Naive thymus-derived CD4-positive, alpha-beta T cell (primary cell): ENCODE results near the gene DDAH1. TPM values are rescaled to one million over a fixed set of nuclear protein-coding genes. Genes with fewer than 3 reads are reported as not detected.
"Not testable (repeated sequence)": the region's sequence is repeated elsewhere in the genome, so short reads cannot be mapped to it uniquely, and the experiment has no call there.

Experiments
- ATAC-seq: fragments of 150-1000 bp; cut with Tn5 transposase; 2 replicates; pipeline ENCODE4 v1.10.0; 2021; ENCODE audit warnings: mild to moderate bottlenecking, moderate library complexity
- CTCF ChIA-PET: fragments of 350-600 bp; sonication (Branson Sonifier 250); formaldehyde crosslinking; loops from one replicate; lab custom pipeline; 2021; ENCODE audit warnings: antibody characterized with exemption; lab: Charles Lee
- POLR2A ChIA-PET: fragments of 350-600 bp; sonication (Branson Sonifier 250); formaldehyde crosslinking; loops from one replicate; lab custom pipeline; 2021; ENCODE audit warnings: antibody characterized with exemption, inconsistent platforms; lab: Charles Lee
- DNase-seq, 9 donors: peaks; one replicate each; pipeline versions ENCODE4 v3.0.0 to v3.0.0-alpha.2; 2020 to 2022; ENCODE audit warnings: mixed read lengths in 1 of 9
- H3K27ac ChIP-seq: one replicate; pipeline ENCODE4 v1.7.0; 2013; ENCODE audit warnings: mild to moderate bottlenecking, low read depth, low read length, moderate library complexity
- H3K27me3 ChIP-seq, 2 donors: one replicate each; pipeline ENCODE4 v1.7.0; 2013; ENCODE audit warnings: low read length in 2 of 2, mild to moderate bottlenecking in 2 of 2, moderate library complexity in 2 of 2; ENCODE audit not compliant: control insufficient read depth in 2 of 2, insufficient read depth in 2 of 2
- H3K36me3 ChIP-seq, 3 experiments: 1 replicate in 2 of 3; 2 replicates in 1 of 3; pipeline ENCODE4 v1.7.0; 2013; ENCODE audit warnings: low read length in 3 of 3, mild to moderate bottlenecking in 3 of 3, moderate library complexity in 1 of 3; ENCODE audit not compliant: insufficient read depth in 3 of 3, control insufficient read depth in 2 of 3
- H3K4me1 ChIP-seq, 2 donors: one replicate each; pipeline ENCODE4 v1.7.0; 2013; ENCODE audit warnings: low read length in 2 of 2, mild to moderate bottlenecking in 2 of 2, moderate library complexity in 1 of 2; ENCODE audit not compliant: control insufficient read depth in 2 of 2, insufficient read depth in 2 of 2
- H3K4me3 ChIP-seq: 2 replicates; pipeline ENCODE4 v1.7.0; 2013; ENCODE audit warnings: mild to moderate bottlenecking, low read length
- H3K9me3 ChIP-seq, 3 experiments: 1 replicate in 2 of 3; 2 replicates in 1 of 3; pipeline ENCODE4 v1.7.0; 2013; ENCODE audit warnings: low read length in 3 of 3; ENCODE audit not compliant: control insufficient read depth in 2 of 3
- H3K27ac Mint-ChIP-seq, 9 donors: one replicate each; pipeline ENCODE4 v1.8.0; 2020 to 2022; ENCODE audit warnings: mixed read lengths in 9 of 9, mild to moderate bottlenecking in 8 of 9, moderate library complexity in 5 of 9, inconsistent platforms in 2 of 9
- H3K27me3 Mint-ChIP-seq, 5 donors: one replicate each; pipeline ENCODE4 v1.8.0; 2021 to 2022; ENCODE audit warnings: mixed read lengths in 5 of 5, mild to moderate bottlenecking in 1 of 5
- H3K36me3 Mint-ChIP-seq, 5 donors: one replicate each; pipeline ENCODE4 v1.8.0; 2020 to 2022; ENCODE audit warnings: mixed read lengths in 5 of 5, mild to moderate bottlenecking in 3 of 5, inconsistent platforms in 1 of 5
- H3K4me1 Mint-ChIP-seq, 7 donors: one replicate each; pipeline ENCODE4 v1.8.0; 2020 to 2022; ENCODE audit warnings: mixed read lengths in 7 of 7, mild to moderate bottlenecking in 3 of 7, inconsistent platforms in 1 of 7
- H3K4me3 Mint-ChIP-seq, 10 donors: one replicate each; pipeline ENCODE4 v1.8.0; 2020 to 2022; ENCODE audit warnings: mild to moderate bottlenecking in 10 of 10, mixed read lengths in 10 of 10, moderate library complexity in 6 of 10, inconsistent platforms in 2 of 10
- H3K9me3 Mint-ChIP-seq, 11 donors: one replicate each; pipeline ENCODE4 v1.8.0; 2020 to 2022; ENCODE audit warnings: mixed read lengths in 11 of 11, mild to moderate bottlenecking in 4 of 11, inconsistent platforms in 1 of 11, moderate library complexity in 1 of 11
- intact Hi-C, 2 donors: fragments of 100-400 bp; cut with micrococcal nuclease; formaldehyde crosslinking; loops; one replicate each; pipeline ENCODE4 v1.15.1; 2023
- polyA plus RNA-seq, 2 donors: library from polyadenylated mRNA; unstranded; fragments of 300-500 nt; fragmentation: Illumina TruSeq; gene quantifications; one replicate each; pipeline ENCODE4 v1.2.3, GENCODE V29; 2021
- total RNA-seq, 6 experiments: library from RNA in 5 of 6; stranded (reverse) in 5 of 6; gene quantifications; 1 replicate in 5 of 6; 2 replicates in 1 of 6; pipeline ENCODE4 v1.2.3 and lab custom pipeline; 2021 to 2026

The DDAH1 gene
- total and polyA plus RNA-seq, 7 experiments from 2014 or later, result 0.08 TPM; not detected in 6

GRCh38 chr1:85349224-85349623 is 115.7 kb downstream of the DDAH1 start:
- H3K4me3 Mint-ChIP-seq, result no peak overlapping the region
- ATAC-seq, result no peak

GRCh38 chr1:85347908-85348307 is 117.1 kb downstream of the DDAH1 start:
- Histone ChIP-seq H3K4me3 (no peak overlapping the region), H3K27ac (no peak overlapping the region), H3K9me3 (no peaks in the 10 kb centered on the region), H3K27me3 (no peaks in the 10 kb centered on the region), H3K4me1 (no peaks in the 10 kb centered on the region), H3K36me3 (no peaks in the 10 kb centered on the region)
- Mint-ChIP-seq H3K27me3 (peaks cover 0 to 6% (median 2%) of the 10 kb centered on the region in 5 donors), H3K4me3 (no peak overlapping the region), H3K9me3 (peaks cover 0 to 3% (median 0%) of the 10 kb centered on the region in 11 donors), H3K4me1 (no peaks in the 10 kb centered on the region), H3K27ac (no peak overlapping the region), H3K36me3 (no peaks in the 10 kb centered on the region)
- intact Hi-C loops, result no loop called here
- no peak for ATAC-seq
- DNase-seq, result no peak
- POLR2A ChIA-PET, result no interaction called here
- CTCF ChIA-PET, result no interaction called here

More at GRCh38 chr1:85349224-85349623, 115.7 kb downstream of the DDAH1 start:
- Mint-ChIP-seq H3K27ac (no peak overlapping the region), H3K36me3 (no peaks in the 10 kb centered on the region), H3K9me3 (peaks cover 0 to 3% (median 0%) of the 10 kb centered on the region in 11 donors), H3K27me3 (peaks cover 0 to 6% (median under 1%) of the 10 kb centered on the region in 5 donors), H3K4me1 (no peaks in the 10 kb centered on the region)
- Histone ChIP-seq H3K27ac (no peak overlapping the region), H3K4me1 (no peaks in the 10 kb centered on the region), H3K27me3 (no peaks in the 10 kb centered on the region), H3K9me3 (no peaks in the 10 kb centered on the region), H3K36me3 (no peaks in the 10 kb centered on the region), H3K4me3 (no peak overlapping the region)
- intact Hi-C loops, result no loop called here
- ChIA-PET CTCF (no interaction called here), POLR2A (no interaction called here)
- DNase-seq, result no peak

- H3K4me1 ChIP-seq, H3K4me3 Mint-ChIP-seq, H3K27me3 ChIP-seq, H3K36me3 ChIP-seq, H3K27ac ChIP-seq, H3K9me3 Mint-ChIP-seq, H3K36me3 Mint-ChIP-seq, H3K4me3 ChIP-seq, POLR2A ChIA-PET, H3K4me1 Mint-ChIP-seq, H3K27me3 Mint-ChIP-seq, H3K9me3 ChIP-seq, ATAC-seq, DNase-seq, intact Hi-C loops, H3K27ac Mint-ChIP-seq, CTCF ChIA-PET: not testable (repeated sequence)
Observed at GRCh38 chr1:85347275-85347674, 117.7 kb downstream of the DDAH1 start.

GRCh38 chr1:85344256-85344694 is 120.7 kb downstream of the DDAH1 start:
- intact Hi-C loops, result no loop called here
- Histone ChIP-seq H3K27ac (no peak overlapping the region), H3K4me3 (no peak overlapping the region), H3K27me3 (no peaks in the 10 kb centered on the region), H3K4me1 (no peaks in the 10 kb centered on the region), H3K36me3 (no peaks in the 10 kb centered on the region), H3K9me3 (no peaks in the 10 kb centered on the region)
- no peak overlapping the region for H3K27ac Mint-ChIP-seq
- no peaks in the 10 kb centered on the region for H3K36me3 Mint-ChIP-seq
- no peaks in the 10 kb centered on the region for H3K4me1 Mint-ChIP-seq
- ChIA-PET CTCF (no interaction called here), POLR2A (no interaction called here)
- DNase-seq (no peak), ATAC-seq (no peak)
- peaks cover 8 to 22% (median 19%) of the 10 kb centered on the region in 5 donors for H3K27me3 Mint-ChIP-seq
- H3K9me3 Mint-ChIP-seq, result peaks cover 0 to 3% (median 0%) of the 10 kb centered on the region in 11 donors
- no peak overlapping the region for H3K4me3 Mint-ChIP-seq

GRCh38 chr1:85343612-85344255 is 121.2 kb downstream of the DDAH1 start:
- DNase-seq, result no peak
- no peaks in the 10 kb centered on the region for H3K9me3 ChIP-seq
- intact Hi-C loops, result no loop called here
- H3K27me3 ChIP-seq, result no peaks in the 10 kb centered on the region
- no peaks in the 10 kb centered on the region for H3K36me3 ChIP-seq
- H3K9me3 Mint-ChIP-seq, result peaks cover 0 to 3% (median 0%) of the 10 kb centered on the region in 11 donors
- H3K4me3 ChIP-seq, result no peak overlapping the region
- no peak overlapping the region for H3K27ac Mint-ChIP-seq
- H3K4me3 Mint-ChIP-seq, result no peak overlapping the region
- no peaks in the 10 kb centered on the region for H3K36me3 Mint-ChIP-seq
- H3K27me3 Mint-ChIP-seq, result peaks cover 8 to 26% (median 15%) of the 10 kb centered on the region in 5 donors
- H3K4me1 ChIP-seq, result no peaks in the 10 kb centered on the region
- H3K4me1 Mint-ChIP-seq, result no peaks in the 10 kb centered on the region
- POLR2A ChIA-PET, result no interaction called here
- H3K27ac ChIP-seq, result no peak overlapping the region
- CTCF ChIA-PET, result no interaction called here
- no peak for ATAC-seq

- H3K9me3 ChIP-seq, result no peaks in the 10 kb centered on the region
- no peaks in the 10 kb centered on the region for H3K36me3 ChIP-seq
- DNase-seq, result no peak
- ChIA-PET CTCF (no interaction called here), POLR2A (no interaction called here)
- no peaks in the 10 kb centered on the region for H3K4me1 ChIP-seq
- no peaks in the 10 kb centered on the region for H3K27me3 ChIP-seq
- ATAC-seq, result no peak
- Mint-ChIP-seq H3K27ac (no peak overlapping the region), H3K4me1 (no peaks in the 10 kb centered on the region), H3K36me3 (no peaks in the 10 kb centered on the region), H3K4me3 (no peak overlapping the region), H3K9me3 (peaks cover 0 to 3% (median 0%) of the 10 kb centered on the region in 11 donors), H3K27me3 (peaks cover 8 to 26% (median 15%) of the 10 kb centered on the region in 5 donors)
- no peak overlapping the region for H3K27ac ChIP-seq
- no peak overlapping the region for H3K4me3 ChIP-seq
- intact Hi-C loops, result no loop called here
Observed at GRCh38 chr1:85343213-85343611, 121.7 kb downstream of the DDAH1 start.

GRCh38 chr1:85342207-85342606 is 122.8 kb downstream of the DDAH1 start:
- Histone ChIP-seq H3K9me3 (no peaks in the 10 kb centered on the region), H3K4me3 (no peak overlapping the region), H3K4me1 (no peaks in the 10 kb centered on the region), H3K27ac (no peak overlapping the region), H3K27me3 (no peaks in the 10 kb centered on the region), H3K36me3 (no peaks in the 10 kb centered on the region)
- Mint-ChIP-seq H3K27ac (no peak overlapping the region), H3K4me3 (no peak overlapping the region), H3K36me3 (no peaks in the 10 kb centered on the region), H3K4me1 (no peaks in the 10 kb centered on the region), H3K9me3 (peaks cover 0 to 3% (median 0%) of the 10 kb centered on the region in 11 donors), H3K27me3 (peaks cover 12 to 32% (median 15%) of the 10 kb centered on the region in 5 donors)
- ATAC-seq (no peak), DNase-seq (no peak)
- ChIA-PET POLR2A (no interaction called here), CTCF (no interaction called here)
- intact Hi-C loops, result no loop called here
